ENCODE measurements around the gene TPM1.

TPM1 gene

DNA sequence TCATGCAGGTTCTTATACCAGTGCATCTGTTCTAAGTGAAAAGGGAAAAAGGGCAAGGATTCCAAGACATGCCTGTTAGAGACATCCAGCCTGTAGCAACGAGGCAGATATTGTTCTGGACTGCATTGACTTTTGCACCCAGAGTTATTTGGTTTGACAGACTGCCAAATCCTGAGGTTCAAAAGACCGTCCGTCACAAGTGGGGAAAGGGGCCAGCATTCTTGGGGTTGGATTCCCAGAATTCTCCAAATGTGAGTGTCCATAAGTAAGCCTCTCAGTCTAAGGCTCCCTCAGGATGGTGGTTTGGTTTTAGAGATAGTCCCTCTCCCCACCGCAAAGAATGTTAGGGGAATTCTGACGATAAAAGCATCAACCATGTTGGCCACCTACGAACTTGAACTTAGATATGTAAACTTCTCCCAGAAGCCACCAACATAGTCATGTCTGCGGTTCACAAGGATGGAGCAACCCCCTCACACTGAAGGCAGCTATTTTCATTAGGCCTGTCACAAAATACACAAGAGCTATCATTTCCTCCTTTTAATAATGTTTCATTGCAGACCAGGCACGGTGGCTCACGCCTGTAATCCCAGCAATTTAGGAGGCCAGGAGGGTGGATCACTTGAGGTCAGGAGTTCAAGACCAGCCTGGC, 65.5 kb downstream of the TPM1 start:
- TF ChIP-seq, protein P1, sequence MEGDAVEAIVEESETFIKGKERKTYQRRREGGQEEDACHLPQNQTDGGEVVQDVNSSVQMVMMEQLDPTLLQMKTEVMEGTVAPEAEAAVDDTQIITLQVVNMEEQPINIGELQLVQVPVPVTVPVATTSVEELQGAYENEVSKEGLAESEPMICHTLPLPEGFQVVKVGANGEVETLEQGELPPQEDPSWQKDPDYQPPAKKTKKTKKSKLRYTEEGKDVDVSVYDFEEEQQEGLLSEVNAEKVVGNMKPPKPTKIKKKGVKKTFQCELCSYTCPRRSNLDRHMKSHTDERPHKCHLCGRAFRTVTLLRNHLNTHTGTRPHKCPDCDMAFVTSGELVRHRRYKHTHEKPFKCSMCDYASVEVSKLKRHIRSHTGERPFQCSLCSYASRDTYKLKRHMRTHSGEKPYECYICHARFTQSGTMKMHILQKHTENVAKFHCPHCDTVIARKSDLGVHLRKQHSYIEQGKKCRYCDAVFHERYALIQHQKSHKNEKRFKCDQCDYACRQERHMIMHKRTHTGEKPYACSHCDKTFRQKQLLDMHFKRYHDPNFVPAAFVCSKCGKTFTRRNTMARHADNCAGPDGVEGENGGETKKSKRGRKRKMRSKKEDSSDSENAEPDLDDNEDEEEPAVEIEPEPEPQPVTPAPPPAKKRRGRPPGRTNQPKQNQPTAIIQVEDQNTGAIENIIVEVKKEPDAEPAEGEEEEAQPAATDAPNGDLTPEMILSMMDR (conservative IDR thresholded peaks at IDR 0.05; ENCODE audit: low read depth, low read length): no peak
- no peak overlapping the region for H3K4me3 ChIP-seq (ENCODE audit: low read depth, low read length)
- DNase-seq (ENCODE audit: low read depth): peak; percentile 100

DNA sequence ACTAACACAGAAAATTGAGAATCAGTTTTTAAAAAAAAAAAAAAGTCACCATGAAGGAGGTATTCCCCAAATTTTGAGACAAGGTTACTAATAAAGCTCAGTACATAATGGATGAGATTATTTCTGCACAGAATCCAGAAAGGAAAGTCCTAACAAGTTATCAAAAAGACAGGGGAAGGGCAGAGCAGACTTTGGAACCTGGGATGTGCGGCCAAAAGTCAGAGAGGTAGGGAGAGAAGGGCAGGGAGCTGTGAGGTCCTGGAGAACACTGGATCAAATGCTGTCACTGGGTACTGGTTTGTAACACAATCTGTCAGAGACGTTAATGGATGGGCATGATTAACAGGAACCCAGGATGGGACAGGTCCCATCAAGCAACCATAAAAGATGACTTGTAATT, 67.0 kb downstream of the TPM1 start:
- TF ChIP-seq, protein P1 (conservative IDR thresholded peaks at IDR 0.05; ENCODE audit: low read depth, low read length): no peak
- no peak overlapping the region for H3K4me3 ChIP-seq (ENCODE audit: low read depth, low read length)
- no peak for DNase-seq (ENCODE audit: low read depth)

DNA sequence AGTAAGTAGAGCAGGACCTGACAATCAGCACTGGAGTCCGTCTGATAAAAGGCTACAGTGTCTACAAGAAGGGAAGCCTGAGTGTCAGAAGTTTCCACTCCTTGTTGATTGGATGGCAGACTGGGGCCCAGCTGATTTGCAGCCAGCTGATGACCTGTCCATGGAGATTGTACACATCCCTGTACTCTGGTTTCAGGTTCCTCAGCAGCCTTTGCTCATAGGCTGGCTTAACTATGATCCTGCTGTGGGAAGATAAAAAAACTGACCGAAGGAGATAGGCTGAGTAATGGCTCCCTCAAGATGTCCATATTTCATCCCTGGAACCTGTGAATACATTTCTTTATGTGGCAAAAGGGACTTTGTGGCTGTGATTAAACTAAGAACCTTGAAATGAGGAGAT, 67.4 kb downstream of the TPM1 start:
- H3K4me3 ChIP-seq (ENCODE audit: low read depth, low read length): no peak overlapping the region
- TF ChIP-seq, protein P1 (conservative IDR thresholded peaks at IDR 0.05; ENCODE audit: low read depth, low read length): no peak
- DNase-seq (ENCODE audit: low read depth): peak; percentile 75

DNA sequence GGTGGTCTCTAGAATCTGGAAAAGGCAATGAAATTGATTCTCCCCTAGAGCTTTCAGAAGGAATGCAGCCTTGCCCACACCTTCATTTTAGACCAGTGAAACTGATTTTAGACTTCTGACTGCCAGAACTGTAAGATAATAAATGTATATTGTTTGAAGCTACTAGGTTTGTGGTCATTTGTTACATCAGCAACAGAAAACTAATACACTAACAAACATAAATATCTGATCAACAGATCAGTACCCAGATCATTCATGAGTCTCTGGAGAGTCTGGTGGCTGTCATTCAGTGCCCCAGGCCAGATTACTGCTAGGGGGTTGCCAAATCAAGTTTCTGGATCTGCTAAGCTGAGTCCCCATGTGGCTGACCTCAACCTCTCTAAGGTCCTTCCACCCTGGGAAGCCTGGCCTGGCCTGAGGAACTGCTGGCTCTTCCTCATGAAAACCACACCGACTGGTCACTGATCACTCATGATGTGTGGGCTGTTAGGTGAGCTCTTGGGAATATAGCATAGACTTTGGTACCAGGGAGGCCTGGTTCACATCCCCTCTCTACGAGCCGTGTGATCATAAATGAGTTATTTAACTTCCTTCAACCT, 68.0 kb downstream of the TPM1 start:
- no peak overlapping the region for H3K4me3 ChIP-seq (ENCODE audit: low read depth, low read length)
- no peak for DNase-seq (ENCODE audit: low read depth)
- TF ChIP-seq, protein P1 (conservative IDR thresholded peaks at IDR 0.05; ENCODE audit: low read depth, low read length): no peak

DNA sequence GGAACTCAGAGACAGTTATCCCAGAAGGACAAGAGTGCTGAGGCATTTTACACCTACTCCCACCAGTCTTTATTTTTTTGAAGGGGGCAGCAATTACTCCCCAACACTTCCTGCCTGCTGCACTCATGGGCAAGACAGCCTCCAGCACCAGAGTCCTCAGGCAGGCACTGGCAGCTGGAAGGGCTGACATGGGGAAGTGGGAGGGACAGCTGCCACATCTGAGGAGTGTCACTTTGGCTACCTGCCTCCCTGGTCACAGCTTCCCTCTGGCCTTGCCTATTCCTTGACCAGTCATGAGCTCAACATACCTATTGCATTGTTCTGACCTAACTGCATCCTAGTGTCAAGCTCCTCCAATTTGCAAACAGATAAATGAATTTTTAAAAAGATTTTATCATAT, 68.9 kb downstream of the TPM1 start:
- TF ChIP-seq, protein P1 (conservative IDR thresholded peaks at IDR 0.05; ENCODE audit: low read depth, low read length): no peak
- no peak overlapping the region for H3K4me3 ChIP-seq (ENCODE audit: low read depth, low read length)
- DNase-seq (ENCODE audit: low read depth): no peak

DNA sequence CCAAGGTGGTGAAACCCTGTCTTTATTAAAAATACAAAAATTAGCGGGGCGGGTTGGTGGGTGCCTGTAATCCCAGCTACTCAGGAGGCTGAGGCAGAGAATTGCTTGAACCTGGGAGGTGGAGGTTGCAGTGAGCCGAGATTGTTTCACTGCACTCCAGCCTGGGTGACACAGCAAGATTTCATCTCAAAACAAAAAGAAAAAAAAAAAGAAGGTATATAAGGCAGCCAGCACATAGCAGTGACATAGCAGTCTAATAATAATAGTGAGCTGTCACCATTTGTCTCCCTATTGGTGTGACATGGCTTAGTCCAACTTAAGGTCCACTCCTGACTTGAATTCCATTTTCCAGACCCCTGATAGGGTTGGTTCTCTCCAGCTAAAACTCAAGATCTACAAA, 70.3 kb downstream of the TPM1 start:
- TF ChIP-seq, protein P1 (conservative IDR thresholded peaks at IDR 0.05; ENCODE audit: low read depth, low read length): no peak
- no peak for DNase-seq (ENCODE audit: low read depth)
- no peak overlapping the region for H3K4me3 ChIP-seq (ENCODE audit: low read depth, low read length)

DNA sequence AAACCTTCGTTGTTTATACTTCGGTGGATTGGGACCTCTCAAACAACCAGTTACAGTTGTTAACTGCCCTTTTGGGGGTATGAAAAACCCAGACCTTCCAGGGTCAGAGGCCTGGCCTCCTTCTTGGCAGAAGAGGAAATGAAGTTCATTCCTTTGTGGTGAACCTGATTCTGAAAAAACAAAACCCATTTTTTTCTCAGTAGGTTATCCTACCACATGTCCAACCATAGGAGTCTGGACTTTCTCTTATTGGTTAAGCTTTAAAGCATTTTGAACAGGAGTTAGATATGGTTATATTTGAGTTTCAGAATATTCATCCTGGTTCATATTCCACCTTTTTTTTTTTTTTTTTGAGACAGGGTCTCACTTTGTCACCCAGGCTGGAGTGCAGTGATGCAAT, 71.9 kb downstream of the TPM1 start:
- no peak for DNase-seq (ENCODE audit: low read depth)

More for the DNA sequence above, 71.9 kb downstream of the TPM1 start:
- H3K4me3 ChIP-seq (ENCODE audit: low read depth, low read length): no peak overlapping the region
- TF ChIP-seq, protein P1 (conservative IDR thresholded peaks at IDR 0.05; ENCODE audit: low read depth, low read length): no peak

All from choroid plexus epithelial cell (primary cell).